ENCODE measurements around the gene TOP1. TPM values are rescaled to one million over a fixed set of nuclear protein-coding genes. Genes with fewer than 3 reads are reported as not detected.
A peak's percentile ranks its signal among the peaks of the same experiment; 100 is the strongest.

Gene TOP1
- total and polyA plus RNA-seq, 2 of the 4 experiments (the other 2 are of a cell fraction) = 14.0 to 21.5 TPM

DNA sequence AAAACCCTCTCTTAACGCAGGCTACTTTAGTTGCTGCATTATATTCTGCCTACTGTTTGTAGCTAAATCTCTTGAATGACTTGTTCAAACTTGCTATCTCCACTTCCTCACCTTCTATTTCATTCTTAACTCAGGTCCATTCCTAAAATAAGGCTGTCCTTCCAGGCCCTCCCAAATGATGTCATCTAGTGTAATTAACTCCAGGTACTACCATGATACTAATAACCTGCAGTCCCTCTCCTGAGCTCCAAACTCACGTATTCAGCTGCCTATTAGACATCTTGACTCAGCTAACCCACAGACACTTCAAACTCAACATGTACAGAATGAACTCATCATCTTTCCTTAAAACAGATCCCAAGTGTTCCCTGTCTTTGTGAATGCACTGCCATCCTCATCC lies 10.5 kb upstream of the TOP1 start:
- in situ Hi-C loops (cut with MboI; ENCODE audit: low sequenced_read_pairs) = no loop called here
- CTCF ChIA-PET = interaction anchor here (1.3 kb wide), 1 partner anchor 13 kb away, joined by 4 read pairs; no protein-coding TSS in a partner anchor
- H3K27me3 ChIP-seq (ENCODE audit: control insufficient read depth, insufficient read depth, low read length) = peaks cover 2% of the 10 kb centered on the region; the same call in 1 of the 2 replicates

More for the DNA sequence above, 10.5 kb upstream of the TOP1 start:
- H3K4ac ChIP-seq (ENCODE audit: low read depth, low read length) = no peak overlapping the region
- no peak overlapping the region for H3K9ac ChIP-seq (ENCODE audit: low read depth, low read length)
- no peaks in the 10 kb centered on the region for H3K36me3 ChIP-seq (ENCODE audit: control insufficient read depth, insufficient read depth, low read length)
- no peak overlapping the region for H3K4me2 ChIP-seq (ENCODE audit: low read depth, low read length)
- dilution Hi-C loops (cut with HindIII; ENCODE audit: low sequenced_read_pairs, unreplicated experiment) = no loop called here
- H2AK9ac ChIP-seq (replicated peaks; ENCODE audit: low read depth, low read length, poor library complexity) = no peak overlapping the region
- no peak overlapping the region for H3K23ac ChIP-seq (ENCODE audit: low read depth, low read length)
- H3K14ac ChIP-seq (replicated peaks; ENCODE audit: low read depth, low read length) = no peak overlapping the region
- H4K20me1 ChIP-seq (ENCODE audit: insufficient read depth, low read length) = no peaks in the 10 kb centered on the region
- H3K4me3 ChIP-seq (ENCODE audit: insufficient read depth, low read depth, low read length) = no peak overlapping the region
- H4K91ac ChIP-seq (ENCODE audit: insufficient read depth, low read depth, low read length) = no peak overlapping the region
- H3K9me1 ChIP-seq (ENCODE audit: insufficient read depth, low read length) = no peaks in the 10 kb centered on the region; the same call in 1 of the 2 replicates
- ATAC-seq (ENCODE audit: low read depth) (no peak), DNase-seq (peak; percentile 34)
- POLR2A ChIA-PET (ENCODE audit: unreplicated experiment) = no interaction called here
- intact Hi-C loops (cut with micrococcal nuclease) = no loop called here
- no peak overlapping the region for H4K8ac ChIP-seq (ENCODE audit: low read depth in 2 of 2, low read length in 2 of 2)
- H3K79me1 ChIP-seq (ENCODE audit: low read depth in 1 of 2, low read length in 2 of 2) = no peaks in the 10 kb centered on the region; a peak in 1 of 4 replicates
- 20% methylated on average over 1 of the region's 2 CpGs; no CpG with 5 or more reads in 1 of the 2 experiments for WGBS, 2 experiments (ENCODE audit: extremely low coverage in 2 of 2, insufficient read length in 1 of 2)
- no peaks in the 10 kb centered on the region for H3K4me1 ChIP-seq (ENCODE audit: control insufficient read depth, insufficient read depth, low read length)
- no peak overlapping the region for H2AFZ ChIP-seq (replicated peaks; ENCODE audit: low read length, poor library complexity)
- H3K56ac ChIP-seq (ENCODE audit: extremely low read depth, insufficient read depth, low read length) = no peak overlapping the region
- H4K5ac ChIP-seq (ENCODE audit: low read depth, low read length) = no peak overlapping the region
- no TSS peak for BruUV-seq (replicated peaks)
- no peak overlapping the region for H2BK120ac ChIP-seq (ENCODE audit: low read depth, low read length)
- no peak overlapping the region for H2BK5ac ChIP-seq (ENCODE audit: low read depth, low read length, poor library complexity, severe bottlenecking)
- H3K9me3 ChIP-seq (ENCODE audit: control insufficient read depth, insufficient read depth, low read length) = no peaks in the 10 kb centered on the region
- TF ChIP-seq MXI1 (IDR thresholded peaks at IDR 0.05; ENCODE audit: borderline replicate concordance, low read depth, low read length) (no peak), MAFK (IDR thresholded peaks at IDR 0.05; ENCODE audit: low read depth, low read length) (no peak), RAD21 (IDR thresholded peaks at IDR 0.05; ENCODE audit: low read length) (no peak), RFX5 (IDR thresholded peaks at IDR 0.05; ENCODE audit: low read depth, low read length) (no peak), CEBPB (IDR thresholded peaks at IDR 0.05; ENCODE audit: low read depth, low read length) (no peak), FOS (IDR thresholded peaks at IDR 0.05; ENCODE audit: low read depth, low read length) (no peak), CHD1 (IDR thresholded peaks at IDR 0.05; ENCODE audit: low read depth, low read length) (no peak), NFE2L2 (IDR thresholded peaks at IDR 0.05; ENCODE audit: low read depth, low read length) (no peak), BHLHE40 (IDR thresholded peaks at IDR 0.05; ENCODE audit: low read depth, low read length) (no peak), CTCF (conservative IDR thresholded peaks at IDR 0.05; ENCODE audit: low read depth, low read length) (no peak), SMC3 (IDR thresholded peaks at IDR 0.05; ENCODE audit: low read depth, low read length) (no peak), RCOR1 (IDR thresholded peaks at IDR 0.05; ENCODE audit: insufficient replicate concordance, low read length) (no peak), POLR2A (IDR thresholded peaks at IDR 0.05; ENCODE audit: low read depth, low read length) (no peak), MAZ (IDR thresholded peaks at IDR 0.05; ENCODE audit: borderline replicate concordance, low read depth, low read length) (no peak)
- TF ChIP-seq, protein P1, sequence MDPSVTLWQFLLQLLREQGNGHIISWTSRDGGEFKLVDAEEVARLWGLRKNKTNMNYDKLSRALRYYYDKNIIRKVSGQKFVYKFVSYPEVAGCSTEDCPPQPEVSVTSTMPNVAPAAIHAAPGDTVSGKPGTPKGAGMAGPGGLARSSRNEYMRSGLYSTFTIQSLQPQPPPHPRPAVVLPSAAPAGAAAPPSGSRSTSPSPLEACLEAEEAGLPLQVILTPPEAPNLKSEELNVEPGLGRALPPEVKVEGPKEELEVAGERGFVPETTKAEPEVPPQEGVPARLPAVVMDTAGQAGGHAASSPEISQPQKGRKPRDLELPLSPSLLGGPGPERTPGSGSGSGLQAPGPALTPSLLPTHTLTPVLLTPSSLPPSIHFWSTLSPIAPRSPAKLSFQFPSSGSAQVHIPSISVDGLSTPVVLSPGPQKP (IDR thresholded peaks at IDR 0.05; ENCODE audit: borderline replicate concordance, low read depth, low read length) = no peak
- TF ChIP-seq, protein P2, sequence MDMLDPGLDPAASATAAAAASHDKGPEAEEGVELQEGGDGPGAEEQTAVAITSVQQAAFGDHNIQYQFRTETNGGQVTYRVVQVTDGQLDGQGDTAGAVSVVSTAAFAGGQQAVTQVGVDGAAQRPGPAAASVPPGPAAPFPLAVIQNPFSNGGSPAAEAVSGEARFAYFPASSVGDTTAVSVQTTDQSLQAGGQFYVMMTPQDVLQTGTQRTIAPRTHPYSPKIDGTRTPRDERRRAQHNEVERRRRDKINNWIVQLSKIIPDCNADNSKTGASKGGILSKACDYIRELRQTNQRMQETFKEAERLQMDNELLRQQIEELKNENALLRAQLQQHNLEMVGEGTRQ (IDR thresholded peaks at IDR 0.05; ENCODE audit: low read depth, low read length) = no peak
- H2BK15ac ChIP-seq (ENCODE audit: low read depth, low read length) = no peak overlapping the region
- no peak overlapping the region; the same call in 1 of the 2 replicates for H2AK5ac ChIP-seq (ENCODE audit: low read depth, low read length)
- H3K18ac ChIP-seq (ENCODE audit: low read depth, low read length) = no peak overlapping the region
- no peak overlapping the region for H2BK20ac ChIP-seq (ENCODE audit: low read depth, low read length)
- H3K27ac ChIP-seq (ENCODE audit: insufficient read depth, low read length) = no peak overlapping the region
